Gastroesophageal sphincter (tissue), 4 donors: ENCODE results near the gene RASGRP3. TPM values are rescaled to one million over a fixed set of nuclear protein-coding genes. Genes with fewer than 3 reads are reported as not detected.

Experiments used
- ATAC-seq: fragments of 150-250 bp; one replicate; pipeline ENCODE4 v1.9.1; 2016; ENCODE audit warnings: mild to moderate bottlenecking, moderate library complexity
- H3K27ac ChIP-seq, 4 donors: fragments of 200-600 bp; sonication (generic) in 3 of 4; 1 replicate in 3 of 4; 2 replicates in 1 of 4; pipeline ENCODE4 v1.5.1; 2016 to 2019
- H3K27me3 ChIP-seq: fragments of 200-600 bp; sonication (generic); one replicate; pipeline ENCODE4 v1.5.1; 2019
- H3K36me3 ChIP-seq, 2 donors: fragments of 200-600 bp; sonication (generic); one replicate each; pipeline ENCODE4 v1.5.1; 2019; ENCODE audit warnings: control low read depth in 1 of 2
- H3K4me1 ChIP-seq, 3 donors: fragments of 200-600 bp; sonication (generic); 1 replicate in 2 of 3; 2 replicates in 1 of 3; pipeline ENCODE4 v1.5.1; 2016 to 2019; ENCODE audit warnings: control low read depth in 2 of 3
- H3K4me3 ChIP-seq, 2 donors: fragments of 200-600 bp; sonication (generic); one replicate each; pipeline ENCODE4 v1.5.1; 2019; ENCODE audit warnings: mild to moderate bottlenecking in 1 of 2, moderate library complexity in 1 of 2
- H3K9me3 ChIP-seq, 3 donors: fragments of 200-600 bp; sonication (generic); one replicate each; pipeline ENCODE4 v1.5.1; 2017 to 2019; ENCODE audit warnings: control low read depth in 2 of 3
- CTCF ChIP-seq, 4 experiments: fragments of 200-600 bp in 2 of 4; fragments of 450-650 bp in 2 of 4; sonication (generic) in 1 of 4; IDR thresholded peaks; one replicate each; pipeline ENCODE4 v1.5.1; 2017 to 2019; ENCODE audit warnings: antibody characterized with exemption in 4 of 4, mild to moderate bottlenecking in 2 of 4, moderate library complexity in 2 of 4
- EP300 ChIP-seq: sonication (generic); formaldehyde crosslinking; IDR thresholded peaks from one replicate; pipeline ENCODE4 v1.6.1; 2017; ENCODE audit warnings: antibody characterized with exemption, mild to moderate bottlenecking
- POLR2A ChIP-seq, 2 donors: fragments of 450-650 bp; IDR thresholded peaks; one replicate each; pipeline ENCODE4 v1.6.1; 2017; ENCODE audit warnings: antibody characterized with exemption in 2 of 2, mild to moderate bottlenecking in 2 of 2, moderate library complexity in 1 of 2
- POLR2AphosphoS5 ChIP-seq: sonication (generic); formaldehyde crosslinking; IDR thresholded peaks from one replicate; pipeline ENCODE4 v1.6.1; 2017; ENCODE audit warnings: antibody characterized with exemption
- WGBS, 2 donors: methylation state at CpG; one replicate each; pipeline ENCODE4 v1.1.5; 2018; ENCODE audit warnings: low coverage in 1 of 2; 5-methylcytosine and 5-hydroxymethylcytosine counted together
- total RNA-seq, 4 donors: library from RNA; depleted of rRNA; stranded (reverse); fragments of >200 nt; gene quantifications; one replicate each; pipeline ENCODE4 v1.1.0, GENCODE V29; 2016

The RASGRP3 gene
- total RNA-seq, 4 donors from 2014 or later, result 2.6 to 23.3 (median 8.3) TPM

- H3K4me1 ChIP-seq, result peaks cover 4 to 19% (median 5%) of the 10 kb centered on the region in 3 donors
- no peak overlapping the region for H3K27ac ChIP-seq
- no peak overlapping the region for H3K4me3 ChIP-seq
- WGBS, 2 donors, result 81 to 88% methylated on average over 8 of the region's 8 CpGs
- H3K9me3 ChIP-seq, result peaks cover 0 to 4% (median 0%) of the 10 kb centered on the region in 3 donors
- TF ChIP-seq CTCF (IDR thresholded peaks at IDR 0.05) (no peak), EP300 (no peak), POLR2A (IDR thresholded peaks at IDR 0.05) (no peak), POLR2AphosphoS5 (no peak)
- no peaks in the 10 kb centered on the region for H3K36me3 ChIP-seq
- no peak for ATAC-seq
- no peaks in the 10 kb centered on the region for H3K27me3 ChIP-seq
These were observed 12.5 kb downstream of the RASGRP3 start for GRCh38 chr2:33488715-33489540.

- Histone ChIP-seq H3K27ac (no peak overlapping the region), H3K4me1 (peaks cover 0 to 10% (median 2%) of the 10 kb centered on the region in 3 donors), H3K36me3 (no peaks in the 10 kb centered on the region), H3K27me3 (no peaks in the 10 kb centered on the region), H3K9me3 (peaks cover 0 to 4% (median 0%) of the 10 kb centered on the region in 3 donors), H3K4me3 (no peak overlapping the region)
- 21 to 33% methylated on average over 2 of the region's 2 CpGs for WGBS, 2 donors
- TF ChIP-seq POLR2A (IDR thresholded peaks at IDR 0.05) (no peak), CTCF (IDR thresholded peaks at IDR 0.05) (no peak), EP300 (no peak), POLR2AphosphoS5 (no peak)
- ATAC-seq, result no peak
These were observed 13.5 kb downstream of the RASGRP3 start for GRCh38 chr2:33489835-33490431.

DNA sequence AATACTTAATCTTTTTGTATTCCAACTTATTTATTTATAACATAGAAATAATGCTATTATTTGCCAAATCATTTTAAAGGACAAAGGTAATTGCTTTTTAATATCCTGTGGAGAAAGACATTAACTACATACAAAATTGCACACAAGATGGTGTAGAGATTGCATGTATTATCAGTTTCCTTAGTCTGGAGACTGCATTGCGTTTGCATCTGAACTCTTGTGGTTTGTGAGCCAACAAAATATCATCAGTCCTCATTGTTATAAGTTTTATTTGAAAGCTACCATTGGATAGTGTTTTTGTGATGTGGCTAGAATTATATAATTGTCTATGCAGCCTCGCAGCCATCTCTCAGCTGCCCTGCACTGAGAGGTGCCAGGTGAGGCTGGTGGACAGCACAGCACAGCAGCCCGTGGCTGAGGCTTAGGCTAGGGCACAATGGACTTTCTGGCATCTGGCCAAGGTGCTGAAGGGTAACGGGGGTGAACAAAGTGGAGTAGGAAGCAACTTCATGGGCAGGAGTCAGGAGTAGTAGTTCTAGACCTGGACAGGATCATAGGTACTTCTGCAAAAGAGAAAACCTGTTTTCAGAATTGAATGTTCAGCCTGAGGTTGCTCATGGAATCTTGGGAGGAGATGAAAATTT, 15.1 kb downstream of the RASGRP3 start:
- TF ChIP-seq POLR2A (IDR thresholded peaks at IDR 0.05) (no peak), CTCF (IDR thresholded peaks at IDR 0.05) (no peak)
- WGBS, 2 donors, result 40 to 65% methylated on average over 1 to 4 of the region's 4 CpGs
- no peak overlapping the region for H3K4me3 ChIP-seq
- H3K36me3 ChIP-seq, result no peaks in the 10 kb centered on the region
- H3K4me1 ChIP-seq, result peaks cover 0 to 10% (median 0%) of the 10 kb centered on the region in 3 donors
- H3K27ac ChIP-seq, result no peak overlapping the region
- no peaks in the 10 kb centered on the region for H3K27me3 ChIP-seq
- H3K9me3 ChIP-seq, result peaks cover 0 to 2% (median 0%) of the 10 kb centered on the region in 3 donors
- ATAC-seq, result no peak

DNA sequence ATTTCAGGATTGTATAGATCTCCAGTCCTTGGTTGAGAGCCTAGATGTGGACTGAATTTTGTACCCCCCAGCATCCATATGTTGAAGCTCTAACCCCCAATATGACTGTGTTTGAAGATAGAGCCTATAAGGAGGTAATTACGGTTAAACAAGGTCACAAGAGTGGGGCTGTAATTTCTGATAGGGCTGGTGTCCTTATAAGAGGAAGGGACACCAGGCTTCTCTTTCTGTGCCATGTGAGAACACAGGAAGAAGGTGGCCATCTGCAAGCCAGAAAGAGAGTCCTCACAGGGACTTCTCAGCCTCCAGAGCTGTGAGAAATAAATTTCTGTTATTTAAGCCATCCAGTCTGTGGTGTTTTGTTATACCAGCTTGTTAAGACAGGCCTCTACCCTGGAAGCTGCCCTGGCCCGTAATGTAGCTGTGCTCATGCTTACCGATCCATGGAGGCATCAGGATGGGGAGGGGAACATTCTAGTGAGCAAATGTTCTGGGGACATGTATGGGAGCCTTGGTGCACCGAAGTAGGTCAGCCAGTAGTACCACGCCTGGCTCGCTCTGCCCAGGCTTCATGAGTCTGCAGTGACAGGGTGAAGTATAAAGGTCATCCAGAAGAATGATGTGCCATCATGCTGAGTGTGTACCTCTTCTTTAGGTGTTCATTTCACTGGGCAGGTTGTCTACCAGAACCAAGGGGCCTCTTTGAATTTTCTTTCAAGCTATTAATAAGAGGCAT, 16.1 kb downstream of the RASGRP3 start:
- TF ChIP-seq EP300 (no peak), POLR2A (IDR thresholded peaks at IDR 0.05) (no peak), POLR2AphosphoS5 (no peak), CTCF (IDR thresholded peaks at IDR 0.05) (no peak)
- 92% methylated on average over 6 of the region's 6 CpGs; no CpG with 5 or more reads in 1 of the 2 donors for WGBS, 2 donors
- no peaks in the 10 kb centered on the region for H3K36me3 ChIP-seq
- no peak overlapping the region for H3K27ac ChIP-seq
- H3K27me3 ChIP-seq, result no peaks in the 10 kb centered on the region
- no peak overlapping the region for H3K4me3 ChIP-seq
- H3K4me1 ChIP-seq, result peaks cover 0 to 10% (median 0%) of the 10 kb centered on the region in 3 donors
- no peaks in the 10 kb centered on the region for H3K9me3 ChIP-seq
- no peak for ATAC-seq
